OCI-LY3 (cell line): ENCODE results near the gene STARD3.
A peak's percentile ranks its signal among the peaks of the same experiment; 100 is the strongest.

Experiments
- H2AFZ ChIP-seq: fragments of 200-600, 300-600 bp; shearing (Covaris generic); 2 replicates; pipeline ENCODE4 v1.6.0; 2014; ENCODE audit warnings: antibody characterized with exemption, low read depth, low read length
- H3K27ac ChIP-seq: fragments of 200-600, 300-600 bp; sonication (generic); 2 replicates; pipeline ENCODE4 v1.5.1; 2014; ENCODE audit warnings: mild to moderate bottlenecking, low read length, moderate library complexity, mixed read lengths
- H3K27me3 ChIP-seq: fragments of 200-600, 300-600 bp; sonication (generic); 2 replicates; pipeline ENCODE4 v1.6.1; 2014; ENCODE audit warnings: low read depth, low read length, mixed read lengths
- H3K36me3 ChIP-seq: fragments of 200-600, 300-600 bp; sonication (generic); replicated peaks from 2 replicates; pipeline ENCODE3; 2014; ENCODE audit warnings: low read depth, low read length, mixed read lengths
- H3K4me1 ChIP-seq: fragments of 300-600, 200-600 bp; sonication (generic); 2 replicates; pipeline ENCODE4 v1.6.1; 2014; ENCODE audit warnings: low read length, mixed read lengths
- H3K4me2 ChIP-seq: fragments of 200-600, 300-600 bp; sonication (generic); 2 replicates; pipeline ENCODE4 v1.6.1; 2014; ENCODE audit warnings: low read length, mixed read lengths
- H3K4me3 ChIP-seq: fragments of 300-600, 200-600 bp; sonication (generic); 2 replicates; pipeline ENCODE4 v1.5.1; 2014; ENCODE audit warnings: antibody characterized with exemption, mild to moderate bottlenecking, low read length, moderate library complexity
- H3K79me2 ChIP-seq: fragments of 300-600, 200-600 bp; shearing (Covaris generic); 2 replicates; pipeline ENCODE4 v1.6.1; 2014; ENCODE audit warnings: mild to moderate bottlenecking, low read length, mixed read lengths
- H3K9ac ChIP-seq: fragments of 300-600, 200-600 bp; shearing (Covaris generic); 2 replicates; pipeline ENCODE4 v1.6.0; 2014; ENCODE audit warnings: mild to moderate bottlenecking, low read length, moderate library complexity
- H3K9me3 ChIP-seq: fragments of 200-600, 300-600 bp; shearing (Covaris generic); 2 replicates; pipeline ENCODE4 v1.6.1; 2014; ENCODE audit warnings: low read length, mixed read lengths; ENCODE audit not compliant: insufficient read depth
- H4K20me1 ChIP-seq: fragments of 200-600, 300-600 bp; sonication (generic); 2 replicates; pipeline ENCODE4 v1.6.1; 2016; ENCODE audit warnings: low read length, mixed read lengths; ENCODE audit not compliant: insufficient read depth
- CTCF ChIP-seq: fragments of 200-600, 300-600 bp; sonication (generic); IDR thresholded peaks from 2 replicates; pipeline ENCODE4 v1.5.1; 2014; ENCODE audit warnings: antibody characterized with exemption, low read length, low read depth
- EZH2phosphoT487 ChIP-seq: fragments of 200-600 bp; shearing (Covaris generic); IDR thresholded peaks from 2 replicates; pipeline ENCODE4 v1.6.1; 2018; ENCODE audit warnings: antibody characterized with exemption, mixed run types, low read depth

STARD3 gene

GRCh38 chr17:39671651-39672521 lies 34.9 kb downstream of the STARD3 start:
- H3K4me3 ChIP-seq: peak overlapping the region; percentile 69
- peak overlapping the region; percentile 74 for H3K4me2 ChIP-seq
- H3K79me2 ChIP-seq: no peaks in the 10 kb centered on the region
- peak overlapping the region; percentile 86 for H2AFZ ChIP-seq
- no peaks in the 10 kb centered on the region for H4K20me1 ChIP-seq
- no peaks in the 10 kb centered on the region for H3K9me3 ChIP-seq
- TF ChIP-seq EZH2phosphoT487 (no peak), CTCF (peak; percentile 92)
- peak overlapping the region; percentile 43; the same call in 1 of the 2 replicates for H3K9ac ChIP-seq
- H3K27me3 ChIP-seq: peaks cover 6% of the 10 kb centered on the region
- H3K4me1 ChIP-seq: peaks cover 24% of the 10 kb centered on the region
- no peak overlapping the region for H3K27ac ChIP-seq
- no peaks in the 10 kb centered on the region for H3K36me3 ChIP-seq

GRCh38 chr17:39672522-39673334 lies 35.8 kb downstream of the STARD3 start:
- no peak for TF ChIP-seq CTCF
- no peak for TF ChIP-seq EZH2phosphoT487
- Histone ChIP-seq H3K27ac (no peak overlapping the region), H3K4me2 (peak overlapping the region; percentile 74)

GRCh38 chr17:39673335-39674081 lies 36.6 kb downstream of the STARD3 start:
- Histone ChIP-seq H3K79me2 (no peaks in the 10 kb centered on the region), H3K9me3 (no peaks in the 10 kb centered on the region), H3K27me3 (no peaks in the 10 kb centered on the region), H3K4me1 (peaks cover 18% of the 10 kb centered on the region), H2AFZ (no peak overlapping the region), H3K36me3 (no peaks in the 10 kb centered on the region), H3K4me3 (no peak overlapping the region), H3K4me2 (no peak overlapping the region), H3K27ac (no peak overlapping the region), H3K9ac (no peak overlapping the region), H4K20me1 (no peaks in the 10 kb centered on the region)
- TF ChIP-seq EZH2phosphoT487 (no peak), CTCF (no peak)

More at GRCh38 chr17:39672522-39673334, 35.8 kb downstream of the STARD3 start:
- no peaks in the 10 kb centered on the region for H3K36me3 ChIP-seq
- H4K20me1 ChIP-seq: no peaks in the 10 kb centered on the region
- no peaks in the 10 kb centered on the region for H3K9me3 ChIP-seq
- no peak overlapping the region for H3K9ac ChIP-seq
- no peak overlapping the region for H2AFZ ChIP-seq
- peaks cover 19% of the 10 kb centered on the region for H3K4me1 ChIP-seq
- no peaks in the 10 kb centered on the region for H3K27me3 ChIP-seq
- no peaks in the 10 kb centered on the region for H3K79me2 ChIP-seq
- H3K4me3 ChIP-seq: no peak overlapping the region
